Mucosa of rectum (tissue), 2 donors: ENCODE results near the gene IGF2BP3.
"Not testable (repeated sequence)": the region's sequence is repeated elsewhere in the genome, so short reads cannot be mapped to it uniquely, and the experiment has no call there.

Source experiments
- H3K27ac ChIP-seq, 2 donors: one replicate each; pipeline ENCODE4 v1.7.0; 2013; ENCODE audit warnings: inconsistent platforms in 2 of 2, low read depth in 2 of 2, low read length in 2 of 2
- H3K27me3 ChIP-seq, 2 donors: one replicate each; pipeline ENCODE4 v1.7.0; 2013; ENCODE audit warnings: low read length in 2 of 2; ENCODE audit not compliant: control insufficient read depth in 2 of 2, insufficient read depth in 2 of 2
- H3K36me3 ChIP-seq, 2 donors: one replicate each; pipeline ENCODE4 v1.7.0; 2013; ENCODE audit warnings: low read length in 2 of 2; ENCODE audit not compliant: control insufficient read depth in 2 of 2, insufficient read depth in 2 of 2
- H3K4me1 ChIP-seq, 2 donors: one replicate each; pipeline ENCODE4 v1.7.0; 2013; ENCODE audit warnings: low read length in 2 of 2, mild to moderate bottlenecking in 1 of 2; ENCODE audit not compliant: control insufficient read depth in 2 of 2, insufficient read depth in 2 of 2
- H3K4me3 ChIP-seq, 2 donors: one replicate each; pipeline ENCODE4 v1.7.0; 2013; ENCODE audit warnings: low read length in 2 of 2
- H3K9ac ChIP-seq, 2 donors: one replicate each; pipeline ENCODE4 v1.7.0; 2013; ENCODE audit warnings: low read length in 2 of 2, low read depth in 1 of 2, mild to moderate bottlenecking in 1 of 2
- H3K9me3 ChIP-seq, 2 donors: one replicate each; pipeline ENCODE4 v1.7.0; 2013; ENCODE audit warnings: low read length in 2 of 2; ENCODE audit not compliant: control insufficient read depth in 2 of 2
- donor health status: healthy.
- donor health status: Normal muscosa, but diverticular disease.

Gene IGF2BP3

DNA sequence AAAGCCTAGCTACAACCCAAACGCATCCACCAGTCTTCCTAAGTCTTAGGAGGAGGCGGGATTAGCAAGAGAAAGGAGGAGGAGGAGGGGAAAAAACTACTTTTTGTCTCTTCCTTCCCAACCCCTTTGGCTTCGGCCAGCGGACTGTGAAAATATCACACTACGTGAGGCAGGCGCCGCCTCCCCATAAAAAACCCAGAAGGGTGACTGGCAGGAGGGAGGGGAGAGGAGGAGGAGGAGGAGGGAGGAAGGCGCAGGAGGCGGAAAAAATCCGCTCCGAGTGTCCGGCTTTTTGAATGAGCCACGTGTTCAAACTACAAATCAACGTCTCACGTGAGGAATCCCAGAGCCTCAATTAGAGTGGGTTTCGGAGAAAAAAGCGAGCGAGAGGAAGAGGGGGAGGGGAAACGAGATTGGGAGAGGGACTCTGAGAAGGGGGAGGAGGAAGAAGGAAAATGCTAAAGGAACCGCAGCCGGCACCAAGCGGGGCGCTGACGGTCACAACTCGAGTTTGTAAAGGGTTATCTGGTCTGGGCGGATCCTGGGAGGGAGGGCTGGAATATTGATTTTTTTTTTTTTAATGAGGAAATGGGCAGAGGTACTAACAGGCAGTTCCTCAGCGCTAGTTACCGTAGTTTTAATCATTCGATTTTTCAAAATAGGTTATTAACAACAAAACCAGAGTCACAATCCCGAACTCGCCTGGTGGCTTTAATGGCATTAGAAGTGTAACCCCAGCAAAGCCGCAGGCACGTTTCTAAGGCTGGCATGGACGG is at the start of gene IGF2BP3:
Gene IGF2BP3, minus strand, starts transcription at position 162 of the 776 bp plus-strand sequence. CDS start 381 bp downstream, outside the sequence.
- Histone ChIP-seq H3K27ac (no peak within 1 kb of the TSS), H3K4me1 (peaks cover 28% of the 10 kb centered on the region in 2 donors), H3K9ac (no peak within 1 kb of the TSS)

DNA sequence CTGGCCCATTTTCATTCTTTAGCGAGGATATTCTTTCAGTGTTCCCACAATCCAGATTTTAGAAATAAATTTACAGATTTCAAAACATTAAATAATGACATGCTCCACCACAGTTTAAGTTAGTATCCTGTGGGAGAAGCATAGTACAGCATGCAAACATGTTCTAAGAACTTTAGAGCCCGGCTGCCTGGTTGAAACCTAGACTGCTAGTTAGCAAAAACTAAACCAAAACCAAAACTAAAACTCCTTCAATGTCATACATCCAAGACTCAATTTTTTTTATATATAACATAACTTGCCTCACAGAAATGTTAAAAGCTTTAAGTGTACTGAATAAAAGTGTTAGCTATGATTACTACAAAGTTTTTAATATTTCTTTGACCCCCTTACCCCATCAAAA is 44.5 kb upstream of the IGF2BP3 start:
- no peaks in the 10 kb centered on the region for H3K4me1 ChIP-seq
- H3K9me3 ChIP-seq = no peaks in the 10 kb centered on the region
- no peaks in the 10 kb centered on the region for H3K27me3 ChIP-seq
- peaks cover 57 to 67% of the 10 kb centered on the region in 2 donors for H3K36me3 ChIP-seq
- H3K4me3 ChIP-seq = no peak overlapping the region
- H3K27ac ChIP-seq = no peak overlapping the region
- H3K9ac ChIP-seq = no peak overlapping the region

More for the DNA sequence above, at the start of gene IGF2BP3:
- Histone ChIP-seq H3K36me3 (no peaks in the 10 kb centered on the region), H3K27me3 (peaks cover 75 to 88% of the 10 kb centered on the region in 2 donors), H3K9me3 (no peaks in the 10 kb centered on the region), H3K4me3 (peak within 1 kb of the TSS; percentile 56 to 66)

DNA sequence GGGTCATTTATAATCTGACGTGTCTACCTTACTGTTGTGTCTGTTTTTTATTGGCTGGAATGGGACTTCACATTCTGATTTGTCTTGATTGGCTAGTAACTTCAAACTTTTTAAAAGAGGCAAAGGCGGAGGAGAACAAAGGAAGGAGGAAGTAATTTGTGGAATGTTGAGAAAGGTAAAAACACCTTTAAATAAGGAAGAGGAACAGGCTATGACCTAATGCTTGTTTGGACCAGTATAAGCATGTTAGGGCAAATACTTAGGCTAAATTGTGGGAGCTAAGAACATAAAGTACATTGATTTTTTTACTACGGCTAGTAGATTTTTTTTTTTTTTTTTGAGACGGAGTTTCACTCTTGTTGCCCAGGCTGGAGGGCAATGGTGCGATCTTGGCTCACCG is 43.5 kb upstream of the IGF2BP3 start:
- not testable (repeated sequence) for H3K4me1 ChIP-seq, H3K9me3 ChIP-seq, H3K9ac ChIP-seq, H3K27me3 ChIP-seq, H3K4me3 ChIP-seq, H3K27ac ChIP-seq
- peaks cover 52 to 63% of the 10 kb centered on the region in 2 donors for H3K36me3 ChIP-seq

DNA sequence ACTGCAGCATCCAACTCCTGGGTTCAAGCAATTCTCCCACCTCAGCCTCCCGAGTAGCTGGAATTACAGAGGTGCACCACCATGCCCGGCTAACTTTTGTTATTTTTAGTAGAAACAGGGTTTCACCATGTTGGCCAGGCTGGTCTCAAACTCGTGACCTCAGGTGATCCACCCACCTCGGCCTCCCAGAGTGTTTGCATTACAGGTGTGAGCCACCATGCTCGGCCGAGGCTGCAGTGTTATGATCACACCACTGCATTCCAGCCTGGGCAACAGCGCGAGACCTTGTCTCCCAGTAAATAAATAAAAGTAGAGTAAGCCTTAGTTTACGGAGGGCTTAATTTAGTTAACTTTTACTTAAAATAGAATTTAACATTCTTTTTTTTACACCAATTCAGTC is 23.7 kb upstream of the IGF2BP3 start:
- H3K4me1 ChIP-seq = no peaks in the 10 kb centered on the region
- no peaks in the 10 kb centered on the region for H3K27me3 ChIP-seq
- H3K4me3 ChIP-seq = no peak overlapping the region
- no peaks in the 10 kb centered on the region for H3K9me3 ChIP-seq
- no peak overlapping the region for H3K9ac ChIP-seq
- H3K27ac ChIP-seq = no peak overlapping the region
- no peaks in the 10 kb centered on the region for H3K36me3 ChIP-seq

DNA sequence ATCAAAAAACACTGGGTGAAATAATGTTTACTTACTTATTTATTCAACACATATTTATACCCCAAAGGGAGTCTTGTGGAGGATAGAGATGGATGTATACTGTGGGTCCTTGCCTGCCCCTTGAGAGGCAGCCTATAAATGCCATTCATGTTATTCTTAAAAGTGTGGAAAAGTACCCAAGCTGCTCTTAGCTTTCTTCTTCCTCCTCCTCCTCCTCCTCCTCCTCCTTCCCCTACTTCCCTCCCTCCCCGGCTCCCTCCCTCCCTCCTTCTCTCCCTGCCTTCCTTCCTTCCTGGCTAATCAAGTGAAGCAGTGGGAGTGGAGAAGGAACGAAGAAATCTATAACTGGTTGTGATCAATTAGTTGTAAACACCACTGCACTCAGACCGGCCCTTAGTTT is 21.2 kb upstream of the IGF2BP3 start:
- H3K27ac ChIP-seq = no peak overlapping the region
- H3K27me3 ChIP-seq = no peaks in the 10 kb centered on the region
- H3K4me1 ChIP-seq = no peaks in the 10 kb centered on the region
- H3K9me3 ChIP-seq = no peaks in the 10 kb centered on the region
- no peaks in the 10 kb centered on the region for H3K36me3 ChIP-seq
- H3K9ac ChIP-seq = no peak overlapping the region
- no peak overlapping the region for H3K4me3 ChIP-seq

DNA sequence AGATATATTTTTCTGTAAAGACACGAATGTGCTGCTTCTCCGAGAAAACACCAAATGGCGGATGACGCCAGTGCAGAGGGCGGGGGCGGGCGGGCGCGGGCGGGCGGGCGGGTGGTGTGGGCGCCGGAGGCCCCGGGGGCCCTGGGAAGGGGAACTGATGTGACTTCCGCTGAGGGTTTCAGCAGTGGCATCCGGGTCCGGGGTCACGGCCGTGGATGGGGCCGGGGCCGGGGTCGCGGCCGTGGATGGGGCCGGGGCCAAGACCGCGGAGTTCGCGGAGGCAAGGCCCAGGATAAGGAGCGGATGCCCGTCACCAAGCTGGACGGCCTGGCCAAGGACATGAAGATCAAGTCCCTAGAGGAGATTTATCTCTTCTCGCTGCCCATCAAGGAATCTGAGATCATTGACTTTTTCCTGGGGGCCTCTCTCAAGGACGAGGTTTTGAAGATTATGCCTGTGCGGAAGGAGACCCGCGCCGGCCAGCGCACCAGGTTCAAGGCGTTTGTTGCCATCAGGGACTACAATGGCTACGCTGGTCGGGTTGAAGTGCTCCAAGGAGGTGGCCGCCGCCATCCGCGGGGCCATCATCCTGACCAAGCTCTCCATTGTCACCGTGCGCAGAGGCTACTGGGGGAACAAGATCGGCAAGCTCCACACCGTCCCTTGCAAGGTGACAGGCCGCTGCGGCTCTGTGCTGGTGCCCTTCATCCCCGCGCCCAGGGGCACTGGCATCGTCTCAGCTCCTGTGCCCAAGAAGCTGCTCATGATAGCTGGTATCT is 20.3 kb upstream of the IGF2BP3 start:
- Histone ChIP-seq H3K27ac (no peak overlapping the region), H3K4me1 (no peaks in the 10 kb centered on the region), H3K36me3 (no peaks in the 10 kb centered on the region), H3K9me3 (no peaks in the 10 kb centered on the region), H3K4me3 (peak overlapping the region; percentile 35 to 60), H3K27me3 (no peaks in the 10 kb centered on the region), H3K9ac (no peak overlapping the region)

DNA sequence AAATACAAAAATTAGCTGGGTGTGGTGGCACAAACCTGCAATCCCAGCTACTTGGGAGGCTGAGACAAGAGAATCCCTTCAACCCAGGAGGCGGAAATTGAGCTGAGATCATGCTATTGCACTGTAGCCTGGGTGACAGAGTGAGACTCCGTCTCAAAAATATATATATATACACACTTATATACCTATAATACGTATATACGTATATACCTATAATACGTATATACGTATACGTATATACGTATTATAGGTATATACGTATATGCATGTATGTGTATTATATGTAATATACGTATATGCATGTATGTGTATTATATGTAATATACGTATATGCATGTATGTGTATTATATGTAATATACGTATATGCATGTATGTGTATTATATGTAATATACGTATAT is 18.4 kb upstream of the IGF2BP3 start:
- H3K27ac ChIP-seq, H3K27me3 ChIP-seq, H3K4me3 ChIP-seq, H3K4me1 ChIP-seq, H3K9ac ChIP-seq, H3K36me3 ChIP-seq, H3K9me3 ChIP-seq: not testable (repeated sequence)

DNA sequence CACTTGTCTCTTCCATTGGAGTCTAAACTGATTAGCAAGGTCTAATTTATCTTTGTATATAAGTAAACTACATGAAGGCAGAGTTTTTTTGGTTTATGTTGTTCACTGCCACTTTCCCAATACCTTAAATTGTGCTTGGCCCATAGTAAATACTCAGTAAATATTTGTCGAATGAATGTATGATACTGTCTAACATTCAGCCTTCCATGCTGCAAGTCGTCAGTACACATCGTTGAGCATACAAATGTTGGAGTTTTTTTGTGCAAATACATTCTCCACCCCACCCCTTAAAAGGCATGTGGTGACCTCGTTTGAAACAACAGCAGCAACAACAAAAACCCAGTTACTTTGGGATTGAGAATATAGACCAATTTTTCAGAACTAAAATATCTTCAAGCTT is 17.4 kb upstream of the IGF2BP3 start:
- no peak overlapping the region for H3K9ac ChIP-seq
- H3K4me3 ChIP-seq = no peak overlapping the region

DNA sequence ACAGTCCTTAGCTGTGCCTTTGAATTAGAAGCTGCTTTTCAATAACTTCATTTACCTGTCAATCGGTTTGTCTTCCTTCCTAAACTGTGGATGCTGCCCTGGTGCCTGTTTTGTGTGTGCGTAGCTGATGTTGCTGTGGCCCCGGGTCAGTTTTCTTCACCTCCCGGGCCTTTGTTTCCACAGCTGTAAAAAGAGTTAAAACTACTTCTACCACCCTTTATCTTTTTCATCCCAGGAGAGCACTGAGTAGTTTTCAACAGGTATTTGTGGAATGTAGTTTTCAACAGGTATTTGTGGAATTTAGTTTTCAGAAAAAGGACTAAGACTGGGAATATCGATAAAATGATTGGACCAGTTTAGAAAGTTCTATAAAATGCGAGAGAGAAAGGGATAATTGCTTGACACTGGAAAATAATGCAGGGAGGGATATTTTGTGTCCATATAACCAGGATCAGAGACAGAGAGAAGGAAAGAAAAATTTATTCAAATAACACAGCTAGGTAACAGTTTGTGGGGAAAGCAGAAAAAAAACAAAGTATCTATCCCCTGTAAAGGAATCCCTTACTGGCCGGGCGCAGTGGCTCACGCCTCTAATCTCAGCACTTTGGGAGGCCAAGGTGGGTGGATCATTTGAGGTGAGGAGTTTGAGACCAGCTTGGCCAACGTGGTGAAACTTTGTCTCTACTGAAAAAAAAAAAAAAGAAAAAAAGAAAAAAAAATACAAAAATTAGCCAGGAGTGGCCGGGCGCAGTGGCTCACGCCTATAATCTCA is 15.9 kb upstream of the IGF2BP3 start:
- H3K27ac ChIP-seq = no peak overlapping the region
- no peak overlapping the region for H3K9ac ChIP-seq
- H3K36me3 ChIP-seq = no peaks in the 10 kb centered on the region
- H3K4me3 ChIP-seq = no peak overlapping the region
- H3K4me1 ChIP-seq = no peaks in the 10 kb centered on the region
- no peaks in the 10 kb centered on the region for H3K9me3 ChIP-seq
- H3K27me3 ChIP-seq = peaks cover 3 to 5% of the 10 kb centered on the region in 2 donors

More for the DNA sequence above, 17.4 kb upstream of the IGF2BP3 start:
- H3K4me1 ChIP-seq = no peaks in the 10 kb centered on the region
- H3K9me3 ChIP-seq = no peaks in the 10 kb centered on the region
- no peaks in the 10 kb centered on the region for H3K27me3 ChIP-seq
- H3K27ac ChIP-seq = no peak overlapping the region
- no peaks in the 10 kb centered on the region for H3K36me3 ChIP-seq

DNA sequence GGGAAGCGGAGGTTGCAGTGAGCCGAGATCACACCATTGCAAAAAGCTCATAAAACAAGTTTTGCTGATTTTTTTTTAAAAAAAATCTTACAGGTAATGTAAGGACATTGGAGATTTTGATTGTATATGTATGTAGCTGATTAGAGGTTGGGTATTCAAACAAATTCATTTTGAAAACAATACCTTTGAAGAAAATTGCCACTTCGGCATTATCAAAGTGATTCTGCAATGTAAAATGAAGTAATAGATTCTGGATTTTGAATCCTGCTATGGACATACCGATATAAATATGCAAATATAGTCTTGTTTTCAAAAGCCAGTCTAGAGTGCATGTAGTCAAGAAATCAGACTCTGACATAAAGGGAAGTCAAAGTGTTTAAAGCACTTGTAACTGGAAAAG is 12.4 kb upstream of the IGF2BP3 start:
- Histone ChIP-seq H3K9me3 (no peaks in the 10 kb centered on the region), H3K27me3 (peaks cover 12 to 24% of the 10 kb centered on the region in 2 donors), H3K4me3 (no peak overlapping the region), H3K4me1 (no peaks in the 10 kb centered on the region), H3K9ac (no peak overlapping the region), H3K27ac (no peak overlapping the region), H3K36me3 (no peaks in the 10 kb centered on the region)
